Motor neuron (in vitro differentiated cells): ENCODE results near the gene PRR12. TPM values are rescaled to one million over a fixed set of nuclear protein-coding genes. Genes with fewer than 3 reads are reported as not detected.

Experiments used
- ATAC-seq, 8 experiments: fragments of 200-7000 bp; cut with Tn5 transposase; replicated peaks in 6 of 8; 2 replicates each; pipeline ENCODE4 v1.8.0; 2021; ENCODE audit warnings: mild to moderate bottlenecking in 8 of 8, moderate library complexity in 8 of 8
- H3K27ac ChIP-seq, 2 donors: fragments of 250-450 bp; sonication (Bioruptor Pico); 2 replicates each; pipeline ENCODE4 v1.9.0; 2021; ENCODE audit warnings: antibody characterized with exemption in 2 of 2, mild to moderate bottlenecking in 2 of 2, moderate library complexity in 1 of 2
- H3K4me1 ChIP-seq, 2 donors: fragments of 250-450 bp; sonication (Bioruptor Pico); replicated peaks in 1 of 2; 2 replicates each; pipeline ENCODE4 v1.6.1; 2021; ENCODE audit warnings: antibody characterized with exemption in 2 of 2, mild to moderate bottlenecking in 2 of 2, moderate library complexity in 1 of 2
- H3K4me3 ChIP-seq, 5 donors: fragments of 250-450 bp; sonication (Bioruptor Pico); 2 replicates each; pipeline ENCODE4 v1.9.0; 2021; ENCODE audit warnings: antibody characterized with exemption in 5 of 5, mild to moderate bottlenecking in 5 of 5, moderate library complexity in 4 of 5
- WGBS, 10 experiments: fragments of 450-650 bp; shearing (Covaris generic); methylation state at CpG; one replicate each; pipeline ENCODE4 v1.0.0; 2022; 5-methylcytosine and 5-hydroxymethylcytosine counted together
- in situ Hi-C, 9 experiments: fragments of 400-800 bp; cut with MboI; loops; one replicate each; pipeline ENCODE4 v1.15.0; 2021; ENCODE audit warnings: low sequenced_read_pairs in 9 of 9, low pct_unique_long_range_greater_than_20kb in 2 of 9; ENCODE audit not compliant: unreplicated experiment in 9 of 9
- total RNA-seq, 8 experiments: library from RNA; unstranded; fragments of 300-600 nt; gene quantifications; 2 replicates each; pipeline versions ENCODE4 v1.2.3 to v1.2.4, GENCODE V29; 2022

The PRR12 gene
- total RNA-seq, 8 experiments from 2014 or later: 3.3 to 18.8 (median 7.5) TPM

GRCh38 chr19:49651820-49652550 is 61.0 kb downstream of the PRR12 start:
- H3K27ac ChIP-seq: no peak overlapping the region
- 80 to 100% (median 97%) methylated on average over 1 to 20 of the region's 110 CpGs; no CpG with 5 or more reads in 5 of the 10 experiments for WGBS, 10 experiments
- no peak overlapping the region for H3K4me3 ChIP-seq
- peak in 1 of 8 experiments; percentile 3 for ATAC-seq
- peaks cover 0 to 4% of the 10 kb centered on the region in 2 donors for H3K4me1 ChIP-seq
- in situ Hi-C loops: no loop called here

GRCh38 chr19:49652551-49653465 is 61.8 kb downstream of the PRR12 start:
- Histone ChIP-seq H3K4me1 (peaks cover 0 to 4% of the 10 kb centered on the region in 2 donors), H3K4me3 (no peak overlapping the region), H3K27ac (no peak overlapping the region)
- 80 to 100% (median 100%) methylated on average over 1 to 11 of the region's 58 CpGs; no CpG with 5 or more reads in 4 of the 10 experiments for WGBS, 10 experiments
- ATAC-seq: peak in 1 of 8 experiments; percentile 3
- in situ Hi-C loops: no loop called here

GRCh38 chr19:49653466-49653806 is 62.5 kb downstream of the PRR12 start:
- no CpG with 5 or more reads among the region's 13 CpGs for WGBS, 10 experiments
- in situ Hi-C loops: no loop called here
- Histone ChIP-seq H3K4me1 (peaks cover 0 to 4% of the 10 kb centered on the region in 2 donors), H3K27ac (no peak overlapping the region), H3K4me3 (no peak overlapping the region)
- ATAC-seq: no peak

- no peak overlapping the region for H3K27ac ChIP-seq
- WGBS, 10 experiments: no CpG with 5 or more reads among the region's 10 CpGs
- H3K4me1 ChIP-seq: peaks cover 0 to 4% of the 10 kb centered on the region in 2 donors
- no peak overlapping the region for H3K4me3 ChIP-seq
- ATAC-seq: no peak
- in situ Hi-C loops: no loop called here
Measured at GRCh38 chr19:49654581-49654980, 63.6 kb downstream of the PRR12 start.

- no peak for ATAC-seq
- peaks cover 0 to 4% of the 10 kb centered on the region in 2 donors for H3K4me1 ChIP-seq
- H3K27ac ChIP-seq: no peak overlapping the region
- H3K4me3 ChIP-seq: no peak overlapping the region
- in situ Hi-C loops: no loop called here
- 87 to 100% (median 94%) methylated on average over 2 to 10 of the region's 23 CpGs; no CpG with 5 or more reads in 2 of the 10 experiments for WGBS, 10 experiments
Measured at GRCh38 chr19:49655570-49656455, 64.8 kb downstream of the PRR12 start.

GRCh38 chr19:49656456-49657109 is 65.6 kb downstream of the PRR12 start:
- no peak overlapping the region for H3K4me3 ChIP-seq
- peaks cover 0 to 4% of the 10 kb centered on the region in 2 donors for H3K4me1 ChIP-seq
- in situ Hi-C loops: no loop called here
- WGBS, 10 experiments: 50 to 100% (median 83%) methylated on average over 1 to 7 of the region's 17 CpGs; no CpG with 5 or more reads in 2 of the 10 experiments
- H3K27ac ChIP-seq: no peak overlapping the region
- no peak for ATAC-seq

- ATAC-seq: no peak
- no peak overlapping the region for H3K27ac ChIP-seq
- in situ Hi-C loops: no loop called here
- WGBS, 10 experiments: 70 to 100% (median 95%) methylated on average over 1 to 8 of the region's 22 CpGs; no CpG with 5 or more reads in 5 of the 10 experiments
- no peak overlapping the region for H3K4me3 ChIP-seq
- H3K4me1 ChIP-seq: peaks cover 0 to 4% of the 10 kb centered on the region in 2 donors
Measured at GRCh38 chr19:49657493-49658138, 66.6 kb downstream of the PRR12 start.

- ATAC-seq: peak in 1 of 8 experiments; percentile 2
- Histone ChIP-seq H3K4me3 (no peak overlapping the region), H3K4me1 (peaks cover 0 to 4% of the 10 kb centered on the region in 2 donors), H3K27ac (no peak overlapping the region)
- 94% methylated on average over 3 of the region's 15 CpGs; no CpG with 5 or more reads in 9 of the 10 experiments for WGBS, 10 experiments
- in situ Hi-C loops: no loop called here
Measured at GRCh38 chr19:49658139-49658517, 67.1 kb downstream of the PRR12 start.

GRCh38 chr19:49658566-49659442 is 67.8 kb downstream of the PRR12 start:
- Histone ChIP-seq H3K4me3 (no peak overlapping the region), H3K4me1 (peaks cover 4 to 8% of the 10 kb centered on the region in 2 donors), H3K27ac (no peak overlapping the region)
- 80 to 100% (median 98%) methylated on average over 1 to 7 of the region's 12 CpGs; no CpG with 5 or more reads in 4 of the 10 experiments for WGBS, 10 experiments
- in situ Hi-C loops: no loop called here
- no peak for ATAC-seq

GRCh38 chr19:49660338-49660961 is 69.5 kb downstream of the PRR12 start:
- peaks cover 8 to 12% of the 10 kb centered on the region in 2 donors for H3K4me1 ChIP-seq
- ATAC-seq: no peak
- in situ Hi-C loops: no loop called here
- WGBS, 10 experiments: 86 to 100% (median 91%) methylated on average over 1 to 7 of the region's 15 CpGs; no CpG with 5 or more reads in 5 of the 10 experiments
- no peak overlapping the region for H3K27ac ChIP-seq
- no peak overlapping the region for H3K4me3 ChIP-seq

- Histone ChIP-seq H3K4me3 (no peak overlapping the region), H3K4me1 (peaks cover 8 to 15% of the 10 kb centered on the region in 2 donors), H3K27ac (no peak overlapping the region)
- no peak for ATAC-seq
- WGBS, 10 experiments: 70% methylated on average over 2 of the region's 16 CpGs; no CpG with 5 or more reads in 9 of the 10 experiments
- in situ Hi-C loops: no loop called here
Measured at GRCh38 chr19:49662011-49662410, 71.0 kb downstream of the PRR12 start.
